Astrocyte (in vitro differentiated cells and primary cell): Measurements from ENCODE around the gene ELMOD3. TPM values are rescaled to one million over a fixed set of nuclear protein-coding genes. Genes with fewer than 3 reads are reported as not detected.
"Not testable (repeated sequence)": the region's sequence is repeated elsewhere in the genome, so short reads cannot be mapped to it uniquely, and the experiment has no call there.

Experiments
- DNase-seq: peaks from one replicate; pipeline ENCODE4 v3.0.0-alpha.2; 2010; ENCODE audit warnings: low read depth
- FAIRE-seq: peaks from 2 replicates; lab custom pipeline; 2011; peaks lifted over from hg19 to GRCh38; lab: Jason Lieb, UNC
- H2AFZ ChIP-seq: 2 replicates; pipeline ENCODE4 v1.6.0; 2012; ENCODE audit warnings: low read depth, low read length, inconsistent platforms
- H3K27ac ChIP-seq: 2 replicates; pipeline ENCODE4 v1.5.1; 2011; ENCODE audit warnings: low read depth, low read length, inconsistent platforms
- H3K27me3 ChIP-seq: 2 replicates; pipeline ENCODE4 v1.6.0; 2011; ENCODE audit warnings: low read length, inconsistent platforms; ENCODE audit not compliant: insufficient read depth
- H3K36me3 ChIP-seq: 2 replicates; pipeline ENCODE4 v1.5.1; 2011; ENCODE audit warnings: low read length, inconsistent platforms; ENCODE audit not compliant: insufficient read depth
- H3K4me1 ChIP-seq: 2 replicates; pipeline ENCODE4 v1.5.1; 2011; ENCODE audit warnings: low read length, inconsistent platforms; ENCODE audit not compliant: insufficient read depth
- H3K4me2 ChIP-seq: 2 replicates; pipeline ENCODE4 v1.6.0; 2012; ENCODE audit warnings: low read length, inconsistent platforms
- H3K4me3 ChIP-seq: 2 replicates; pipeline ENCODE4 v1.5.1; 2011; ENCODE audit warnings: low read depth, mild to moderate bottlenecking, low read length, inconsistent platforms; ENCODE audit not compliant: insufficient read depth
- H3K79me2 ChIP-seq: 2 replicates; pipeline ENCODE4 v1.6.0; 2012; ENCODE audit warnings: mild to moderate bottlenecking, low read length, inconsistent platforms; ENCODE audit not compliant: insufficient read depth
- H3K9ac ChIP-seq: 2 replicates; pipeline ENCODE4 v1.6.0; 2012; ENCODE audit warnings: mild to moderate bottlenecking, low read length, inconsistent platforms
- H3K9me3 ChIP-seq: 2 replicates; pipeline ENCODE4 v1.5.1; 2012; ENCODE audit warnings: low read depth, mild to moderate bottlenecking, low read length, inconsistent platforms; ENCODE audit not compliant: insufficient read depth
- H4K20me1 ChIP-seq: 2 replicates; pipeline ENCODE4 v1.6.0; 2012; ENCODE audit warnings: low read length, inconsistent platforms; ENCODE audit not compliant: insufficient read depth
- H3K27ac Mint-ChIP-seq: one replicate; pipeline ENCODE4 v1.8.0; 2021; ENCODE audit warnings: mild to moderate bottlenecking, mixed read lengths; ENCODE audit not compliant: unreplicated experiment
- H3K27me3 Mint-ChIP-seq: one replicate; pipeline ENCODE4 v1.8.0; 2021; ENCODE audit warnings: low read depth, mixed read lengths; ENCODE audit not compliant: unreplicated experiment
- H3K36me3 Mint-ChIP-seq: one replicate; pipeline ENCODE4 v1.8.0; 2021; ENCODE audit warnings: low read depth, mixed read lengths; ENCODE audit not compliant: unreplicated experiment
- H3K4me1 Mint-ChIP-seq: one replicate; pipeline ENCODE4 v1.8.0; 2021; ENCODE audit warnings: low read depth, mixed read lengths; ENCODE audit not compliant: unreplicated experiment
- H3K4me3 Mint-ChIP-seq: one replicate; pipeline ENCODE4 v1.8.0; 2021; ENCODE audit warnings: mild to moderate bottlenecking, moderate library complexity, mixed read lengths; ENCODE audit not compliant: unreplicated experiment
- H3K9me3 Mint-ChIP-seq: one replicate; pipeline ENCODE4 v1.8.0; 2021; ENCODE audit warnings: mild to moderate bottlenecking, mixed read lengths; ENCODE audit not compliant: unreplicated experiment
- CTCF ChIP-seq: IDR thresholded peaks from 2 replicates; pipeline ENCODE4 v1.5.1; 2011; ENCODE audit warnings: low read depth, mild to moderate bottlenecking, inconsistent platforms, low read length, moderate library complexity; ENCODE audit not compliant: insufficient read depth
- EZH2 ChIP-seq: IDR thresholded peaks from 2 replicates; pipeline ENCODE4 v1.6.1; 2012; ENCODE audit warnings: mild to moderate bottlenecking, low read length, inconsistent platforms; ENCODE audit not compliant: insufficient read depth
- total RNA-seq: library from RNA; stranded (reverse); gene quantifications from 2 replicates; pipeline ENCODE4 v1.2.1, GENCODE V29; 2021

The ELMOD3 gene
- total RNA-seq, 1 donor from 2014 or later: 11.7 TPM

DNA sequence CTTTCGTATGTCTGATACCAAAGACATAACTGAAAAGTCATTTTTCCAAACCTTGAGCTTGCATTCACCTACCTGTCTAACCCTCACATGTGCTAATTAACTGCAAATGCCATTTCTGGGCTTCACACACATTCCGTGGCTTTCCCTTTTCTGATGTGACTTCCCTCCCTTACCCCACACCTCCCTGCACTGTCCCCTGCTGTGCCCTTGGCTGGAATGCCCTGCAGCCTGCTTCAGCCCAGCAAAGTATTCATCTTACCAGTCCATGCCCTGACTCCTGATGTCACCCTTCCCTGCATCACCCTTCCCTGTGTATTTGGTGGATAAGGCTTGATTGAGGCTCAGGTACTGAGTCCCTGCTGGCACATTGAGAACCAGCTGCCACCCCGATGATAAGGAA is 12.4 kb upstream of the ELMOD3 start:
- Histone ChIP-seq H3K9me3 (no peaks in the 10 kb centered on the region), H3K27ac (no peak overlapping the region), H4K20me1 (no peaks in the 10 kb centered on the region), H3K36me3 (peaks cover 7% of the 10 kb centered on the region), H2AFZ (no peak overlapping the region), H3K27me3 (peaks cover 4% of the 10 kb centered on the region), H3K4me2 (no peak overlapping the region), H3K9ac (no peak overlapping the region), H3K4me1 (peaks cover 3% of the 10 kb centered on the region), H3K4me3 (no peak overlapping the region), H3K79me2 (no peaks in the 10 kb centered on the region)
- TF ChIP-seq EZH2 (no peak), CTCF (no peak)
- H3K9me3 Mint-ChIP-seq: no peaks in the 10 kb centered on the region
- no peak overlapping the region for H3K4me3 Mint-ChIP-seq
- H3K36me3 Mint-ChIP-seq: peaks cover 17% of the 10 kb centered on the region
- no peaks in the 10 kb centered on the region for H3K27me3 Mint-ChIP-seq
- no peak overlapping the region for H3K27ac Mint-ChIP-seq
- FAIRE-seq (no peak), DNase-seq (no peak)
- peaks cover 5% of the 10 kb centered on the region for H3K4me1 Mint-ChIP-seq

DNA sequence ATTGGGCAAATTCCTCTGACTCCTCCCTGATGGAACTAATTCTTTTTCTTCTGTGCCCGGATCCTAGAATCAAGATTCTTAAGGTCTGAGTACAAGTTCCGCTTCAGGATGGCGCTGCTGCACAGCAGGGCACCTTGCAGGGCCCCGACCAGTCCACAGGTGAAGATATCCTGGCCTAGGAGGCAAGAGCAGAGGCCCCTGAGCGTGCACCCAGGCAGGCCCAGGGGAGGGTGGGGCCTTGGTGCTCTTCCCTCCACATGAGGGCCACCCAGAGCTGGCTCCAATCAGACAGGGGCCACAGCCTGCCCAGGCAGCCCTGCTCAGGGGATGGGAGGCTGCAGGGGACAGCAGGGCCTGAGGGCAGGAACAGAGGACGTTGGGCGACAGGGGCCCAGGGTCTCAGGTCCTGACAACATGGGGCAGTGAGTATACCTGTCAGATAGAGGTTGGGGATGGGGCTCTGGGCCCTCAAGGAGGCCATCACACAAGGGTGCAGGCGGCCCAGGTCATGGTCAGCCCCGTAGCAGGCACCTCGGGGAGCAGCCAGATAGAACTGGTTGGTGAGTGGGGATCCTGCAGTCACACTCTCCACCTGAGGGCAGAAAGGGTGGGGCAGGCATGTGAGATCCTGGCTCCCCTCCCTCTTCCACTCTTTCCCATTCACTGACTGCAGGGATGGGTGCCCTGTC is 11.2 kb upstream of the ELMOD3 start:
- H3K4me3 ChIP-seq, H3K4me1 ChIP-seq, H3K27ac Mint-ChIP-seq, H3K9ac ChIP-seq, H3K4me1 Mint-ChIP-seq, H4K20me1 ChIP-seq, H3K36me3 ChIP-seq, H3K4me3 Mint-ChIP-seq, H3K9me3 ChIP-seq, FAIRE-seq, H2AFZ ChIP-seq, H3K27me3 Mint-ChIP-seq, H3K27me3 ChIP-seq, H3K9me3 Mint-ChIP-seq, DNase-seq, H3K27ac ChIP-seq, H3K79me2 ChIP-seq, H3K4me2 ChIP-seq: not testable (repeated sequence)
- H3K36me3 Mint-ChIP-seq: peaks cover 21% of the 10 kb centered on the region

- Mint-ChIP-seq H3K36me3 (peaks cover 23% of the 10 kb centered on the region), H3K4me3 (no peak overlapping the region), H3K9me3 (no peaks in the 10 kb centered on the region), H3K4me1 (peaks cover 5% of the 10 kb centered on the region), H3K27me3 (no peaks in the 10 kb centered on the region), H3K27ac (no peak overlapping the region)
- FAIRE-seq (no peak), DNase-seq (no peak)
- H3K27me3 ChIP-seq: no peaks in the 10 kb centered on the region
- H3K4me3 ChIP-seq: no peak overlapping the region
- TF ChIP-seq CTCF: no peak
- no peak for TF ChIP-seq EZH2
- H3K4me1 ChIP-seq: peaks cover 3% of the 10 kb centered on the region
- H3K9me3 ChIP-seq: no peaks in the 10 kb centered on the region
- H2AFZ ChIP-seq: no peak overlapping the region
- no peak overlapping the region for H3K27ac ChIP-seq
- no peak overlapping the region for H3K4me2 ChIP-seq
- no peaks in the 10 kb centered on the region for H3K79me2 ChIP-seq
- no peak overlapping the region for H3K9ac ChIP-seq
- H3K36me3 ChIP-seq: peaks cover 11% of the 10 kb centered on the region
- H4K20me1 ChIP-seq: no peaks in the 10 kb centered on the region
These were observed 10.1 kb upstream of the ELMOD3 start for GRCh38 chr2:85344356-85344954.
